Measurements from ENCODE around the gene AOC3. TPM values are rescaled to one million over a fixed set of nuclear protein-coding genes. Genes with fewer than 3 reads are reported as not detected.
A peak's percentile ranks its signal among the peaks of the same experiment; 100 is the strongest.

The AOC3 gene
- total and polyA plus RNA-seq, 2 donors (not counting 3 experiments of a cell fraction or from before 2014, with no cell fraction given): 0.11 to 0.27 TPM

GRCh38 chr17:42893359-42893758, 42.4 kb downstream of the AOC3 start:
- FAIRE-seq (peak; percentile 80), DNase-seq (ENCODE audit: low read depth, low spot score) (peak; percentile 22)
- dilution Hi-C loops (cut with MboI; ENCODE audit: extremely low pct_ligation_motif_present, low sequenced_read_pairs): no loop called here
- no peak overlapping the region for H3K4me3 ChIP-seq (replicated peaks in 1 of 3; ENCODE audit: insufficient read depth in 1 of 3, low read depth in 1 of 3, low read length in 3 of 3)
- CTCF ChIA-PET: no interaction called here
- no TSS peak for BruUV-seq (replicated peaks)
- POLR2A ChIA-PET: no interaction called here
- H3K4me1 ChIP-seq (ENCODE audit: control insufficient read depth, extremely low read depth, insufficient read depth, low read length): peaks cover 25% of the 10 kb centered on the region
- no peaks in the 10 kb centered on the region for H4K20me1 ChIP-seq (replicated peaks; ENCODE audit: control insufficient read depth, extremely low read depth, insufficient read depth, low read length)
- H2AFZ ChIP-seq (ENCODE audit: low read depth, low read length): peak overlapping the region; percentile 87
- no peaks in the 10 kb centered on the region for H3K36me3 ChIP-seq (ENCODE audit: control insufficient read depth in 2 of 2, extremely low read depth in 1 of 2, insufficient read depth in 2 of 2, low read length in 2 of 2)
- no peak overlapping the region for H3K4me2 ChIP-seq (ENCODE audit: insufficient read depth, low read length)
- H3K79me2 ChIP-seq (ENCODE audit: control insufficient read depth, insufficient read depth, low read length): no peaks in the 10 kb centered on the region
- no peaks in the 10 kb centered on the region for H3K9me1 ChIP-seq (replicated peaks; ENCODE audit: control insufficient read depth, extremely low read depth, insufficient read depth, low read length)
- H3K9me3 ChIP-seq (replicated peaks; ENCODE audit: control insufficient read depth, insufficient read depth, low read length): no peaks in the 10 kb centered on the region
- TF ChIP-seq JUN (IDR thresholded peaks at IDR 0.05; ENCODE audit: borderline replicate concordance, insufficient read depth, insufficient read length, low read depth): no peak
- no peak for TF ChIP-seq MAX (IDR thresholded peaks at IDR 0.05; ENCODE audit: insufficient read depth, insufficient read length)
- TF ChIP-seq MYC (IDR thresholded peaks at IDR 0.05; ENCODE audit: low read depth, low read length): no peak
- no peak for TF ChIP-seq POLR2A (IDR thresholded peaks at IDR 0.05; ENCODE audit: low read depth, low read length)
- TF ChIP-seq GATA2 (IDR thresholded peaks at IDR 0.05; ENCODE audit: insufficient read depth, insufficient read length, low read depth, low read length): no peak
- no peak for TF ChIP-seq EZH2 (IDR thresholded peaks at IDR 0.05; ENCODE audit: borderline replicate concordance, low read depth, low read length, severe bottlenecking)
- TF ChIP-seq FOS (IDR thresholded peaks at IDR 0.05; ENCODE audit: borderline replicate concordance, insufficient read depth, low read length): no peak
- no peak for TF ChIP-seq POLR2AphosphoS5 (IDR thresholded peaks at IDR 0.05; ENCODE audit: insufficient read depth, low read depth, low read length)
- TF ChIP-seq, protein P1, sequence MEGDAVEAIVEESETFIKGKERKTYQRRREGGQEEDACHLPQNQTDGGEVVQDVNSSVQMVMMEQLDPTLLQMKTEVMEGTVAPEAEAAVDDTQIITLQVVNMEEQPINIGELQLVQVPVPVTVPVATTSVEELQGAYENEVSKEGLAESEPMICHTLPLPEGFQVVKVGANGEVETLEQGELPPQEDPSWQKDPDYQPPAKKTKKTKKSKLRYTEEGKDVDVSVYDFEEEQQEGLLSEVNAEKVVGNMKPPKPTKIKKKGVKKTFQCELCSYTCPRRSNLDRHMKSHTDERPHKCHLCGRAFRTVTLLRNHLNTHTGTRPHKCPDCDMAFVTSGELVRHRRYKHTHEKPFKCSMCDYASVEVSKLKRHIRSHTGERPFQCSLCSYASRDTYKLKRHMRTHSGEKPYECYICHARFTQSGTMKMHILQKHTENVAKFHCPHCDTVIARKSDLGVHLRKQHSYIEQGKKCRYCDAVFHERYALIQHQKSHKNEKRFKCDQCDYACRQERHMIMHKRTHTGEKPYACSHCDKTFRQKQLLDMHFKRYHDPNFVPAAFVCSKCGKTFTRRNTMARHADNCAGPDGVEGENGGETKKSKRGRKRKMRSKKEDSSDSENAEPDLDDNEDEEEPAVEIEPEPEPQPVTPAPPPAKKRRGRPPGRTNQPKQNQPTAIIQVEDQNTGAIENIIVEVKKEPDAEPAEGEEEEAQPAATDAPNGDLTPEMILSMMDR (IDR thresholded peaks at IDR 0.05; ENCODE audit: extremely low read depth in 1 of 2, insufficient read depth in 1 of 2, low read depth in 1 of 2, low read length in 2 of 2): no peak
- H3K27me3 ChIP-seq (ENCODE audit: control insufficient read depth in 2 of 2, insufficient read depth in 2 of 2, low read length in 2 of 2): no peaks in the 10 kb centered on the region
- H3K27ac ChIP-seq (ENCODE audit: insufficient read depth, low read depth, low read length): no peak overlapping the region
- H3K9ac ChIP-seq (replicated peaks; ENCODE audit: extremely low read depth, insufficient read depth, low read length): no peak overlapping the region
- intact Hi-C loops (cut with micrococcal nuclease): no loop called here

Data from endothelial cell of umbilical vein (primary cell).